Gastrocnemius medialis (tissue), 4 donors: Measurements from ENCODE around the gene GPATCH8. TPM values are rescaled to one million over a fixed set of nuclear protein-coding genes. Genes with fewer than 3 reads are reported as not detected.
A peak's percentile ranks its signal among the peaks of the same experiment; 100 is the strongest.
"Not testable (repeated sequence)": the region's sequence is repeated elsewhere in the genome, so short reads cannot be mapped to it uniquely, and the experiment has no call there.

Source experiments
- ATAC-seq, 2 donors: fragments of 150-250 bp; one replicate each; pipeline ENCODE4 v1.9.1; 2016
- DNase-seq, 2 donors: peaks; one replicate each; pipeline ENCODE4 v3.0.0-alpha.2; 2019
- H3K27ac ChIP-seq, 4 donors: fragments of 200-600 bp; sonication (generic); 1 replicate in 1 of 4; 2 replicates in 3 of 4; pipeline ENCODE4 v1.5.1; 2016 to 2018; ENCODE audit warnings: mild to moderate bottlenecking in 2 of 4, moderate library complexity in 1 of 4
- H3K27me3 ChIP-seq, 3 donors: fragments of 200-600 bp; sonication (generic) in 2 of 3; 1 replicate in 1 of 3; 2 replicates in 2 of 3; pipeline versions ENCODE4 v1.5.1 to v1.6.0; 2016 to 2019; ENCODE audit warnings: mild to moderate bottlenecking in 1 of 3, moderate library complexity in 1 of 3
- H3K36me3 ChIP-seq, 2 donors: fragments of 200-600 bp; sonication (generic) in 1 of 2; one replicate each; pipeline ENCODE4 v1.5.1; 2017 to 2018
- H3K4me1 ChIP-seq, 2 donors: fragments of 200-600 bp; sonication (generic) in 1 of 2; one replicate each; pipeline ENCODE4 v1.5.1; 2016 to 2017; ENCODE audit warnings: mild to moderate bottlenecking in 2 of 2
- H3K4me3 ChIP-seq, 4 donors: fragments of 200-600 bp; sonication (generic) in 3 of 4; 1 replicate in 1 of 4; 2 replicates in 3 of 4; pipeline ENCODE4 v1.5.1; 2016 to 2019; ENCODE audit warnings: mild to moderate bottlenecking in 2 of 4
- H3K9me3 ChIP-seq, 3 donors: fragments of 200-600 bp; sonication (generic) in 2 of 3; 1 replicate in 1 of 3; 2 replicates in 2 of 3; pipeline ENCODE4 v1.5.1; 2016 to 2019
- CTCF ChIP-seq, 5 experiments: fragments of 450-650 bp in 3 of 5; fragments of 200-600 bp in 2 of 5; sonication (generic) in 2 of 5; IDR thresholded peaks in 4 of 5; conservative IDR thresholded peaks in 1 of 5; 1 replicate in 4 of 5; 2 replicates in 1 of 5; pipeline ENCODE4 v1.5.1; 2016 to 2019; ENCODE audit warnings: antibody characterized with exemption in 5 of 5, mild to moderate bottlenecking in 3 of 5, moderate library complexity in 3 of 5
- POLR2A ChIP-seq, 2 donors: fragments of 450-650 bp; IDR thresholded peaks; one replicate each; pipeline ENCODE4 v1.6.1; 2017; ENCODE audit warnings: antibody characterized with exemption in 2 of 2, mild to moderate bottlenecking in 2 of 2, moderate library complexity in 2 of 2
- in situ Hi-C, 4 donors: fragments of 200-750 bp; cut with MboI; loops; one replicate each; pipeline versions ENCODE4 v1.15.0 to v1.8.0; 2017; ENCODE audit warnings: low sequenced_read_pairs in 4 of 4
- intact Hi-C: fragments of 100-400 bp; cut with DNase I; formaldehyde crosslinking; loops from one replicate; pipeline ENCODE4 v1.15.1; 2023; ENCODE audit warnings: low total_unique reads
- total RNA-seq, 4 donors: library from RNA; depleted of rRNA; stranded (reverse); fragments of >200 nt; gene quantifications; one replicate each; pipeline versions ENCODE4 v1.1.0 to v1.2.3, GENCODE V29; 2016

GPATCH8 gene
- total RNA-seq, 4 donors from 2014 or later: 39.9 to 75.1 (median 50.8) TPM

- Histone ChIP-seq H3K36me3 (no peaks in the 10 kb centered on the region), H3K4me1 (no peaks in the 10 kb centered on the region), H3K27ac (no peak overlapping the region), H3K9me3 (no peaks in the 10 kb centered on the region), H3K4me3 (no peak overlapping the region), H3K27me3 (no peaks in the 10 kb centered on the region)
- ATAC-seq (no peak), DNase-seq (no peak)
- intact Hi-C loops (no loop called here), in situ Hi-C loops (loop anchor here in 1 of 4 donors (25.0 kb wide), 1 partner anchor 110 kb away; no protein-coding TSS in a partner anchor)
- TF ChIP-seq POLR2A (IDR thresholded peaks at IDR 0.05) (no peak), CTCF (IDR thresholded peaks at IDR 0.05 in 4 of 5, conservative IDR thresholded peaks at IDR 0.05 in 1 of 5) (no peak)
Measured at GRCh38 chr17:44527102-44527501, 23.9 kb upstream of the GPATCH8 start.

- no peaks in the 10 kb centered on the region for H3K27me3 ChIP-seq
- in situ Hi-C loops: loop anchor here (5.0 to 25.0 kb wide), 3 partner anchors 121 to 311 kb away; partner anchors contain the start of gene UBTF (in 3 of the 4)
- H3K27ac ChIP-seq: no peak overlapping the region
- intact Hi-C loops: loop anchor here (1.0 kb wide), 2 partner anchors 123 to 160 kb away; partner anchors contain the start of gene FAM171A2
- no peaks in the 10 kb centered on the region for H3K4me1 ChIP-seq
- no peak overlapping the region for H3K4me3 ChIP-seq
- H3K36me3 ChIP-seq: no peaks in the 10 kb centered on the region
- no peak for TF ChIP-seq POLR2A (IDR thresholded peaks at IDR 0.05)
- TF ChIP-seq CTCF (IDR thresholded peaks at IDR 0.05 in 4 of 5, conservative IDR thresholded peaks at IDR 0.05 in 1 of 5): no peak
- ATAC-seq (no peak), DNase-seq (no peak)
- H3K9me3 ChIP-seq: no peaks in the 10 kb centered on the region
Measured at GRCh38 chr17:44523672-44523972, 20.4 kb upstream of the GPATCH8 start.

- H3K4me1 ChIP-seq: no peaks in the 10 kb centered on the region
- TF ChIP-seq POLR2A (IDR thresholded peaks at IDR 0.05) (no peak), CTCF (IDR thresholded peaks at IDR 0.05 in 4 of 5, conservative IDR thresholded peaks at IDR 0.05 in 1 of 5) (peak; percentile 69 to 86 (median 85))
- intact Hi-C loops: loop anchor here (1.0 kb wide), 2 partner anchors 123 to 160 kb away; partner anchors contain the start of gene FAM171A2
- in situ Hi-C loops: loop anchor here (5.0 to 25.0 kb wide), 3 partner anchors 121 to 311 kb away; partner anchors contain the start of gene UBTF (in 3 of the 4)
- DNase-seq (peak; percentile 53 to 76), ATAC-seq (peak; percentile 88 to 96)
- no peaks in the 10 kb centered on the region for H3K27me3 ChIP-seq
- H3K4me3 ChIP-seq: no peak overlapping the region
- H3K27ac ChIP-seq: no peak overlapping the region
- no peaks in the 10 kb centered on the region for H3K9me3 ChIP-seq
- H3K36me3 ChIP-seq: no peaks in the 10 kb centered on the region
Measured at GRCh38 chr17:44522883-44523671, 19.9 kb upstream of the GPATCH8 start.

- H3K27me3 ChIP-seq: no peaks in the 10 kb centered on the region
- ATAC-seq (no peak), DNase-seq (no peak)
- in situ Hi-C loops (loop anchor here (10.0 to 25.0 kb wide), 3 partner anchors 113 to 306 kb away; partner anchors contain the start of gene UBTF (in 3 of the 4)), intact Hi-C loops (no loop called here)
- H3K36me3 ChIP-seq: no peaks in the 10 kb centered on the region
- no peak overlapping the region for H3K27ac ChIP-seq
- no peaks in the 10 kb centered on the region for H3K9me3 ChIP-seq
- TF ChIP-seq POLR2A (IDR thresholded peaks at IDR 0.05) (no peak), CTCF (IDR thresholded peaks at IDR 0.05 in 4 of 5, conservative IDR thresholded peaks at IDR 0.05 in 1 of 5) (no peak)
- H3K4me1 ChIP-seq: no peaks in the 10 kb centered on the region
- no peak overlapping the region for H3K4me3 ChIP-seq
Measured at GRCh38 chr17:44518032-44518431, 14.8 kb upstream of the GPATCH8 start.

GRCh38 chr17:44511241-44512134 is 8.3 kb upstream of the GPATCH8 start:
- intact Hi-C loops, H3K27me3 ChIP-seq, H3K4me3 ChIP-seq, H3K36me3 ChIP-seq, ATAC-seq, H3K27ac ChIP-seq, H3K9me3 ChIP-seq, DNase-seq, H3K4me1 ChIP-seq: not testable (repeated sequence)
- in situ Hi-C loops: loop anchor here (10.0 to 25.0 kb wide), 3 partner anchors 107 to 299 kb away; partner anchors contain the start of gene UBTF (in 3 of the 4)

- in situ Hi-C loops: loop anchor here (10.0 to 25.0 kb wide), 3 partner anchors 92 to 295 kb away; partner anchors contain the start of gene UBTF (in 3 of the 4)
- intact Hi-C loops, H3K9me3 ChIP-seq, H3K4me3 ChIP-seq, ATAC-seq, DNase-seq, H3K27ac ChIP-seq, H3K27me3 ChIP-seq, H3K36me3 ChIP-seq: not testable (repeated sequence)
- peaks cover 7 to 12% of the 10 kb centered on the region in 2 donors for H3K4me1 ChIP-seq
Measured at GRCh38 chr17:44506939-44507604, 3.9 kb upstream of the GPATCH8 start.
